Measurements from ENCODE around the gene CLCA2.

Gene CLCA2

GRCh38 chr1:86472767-86473166 is 48.8 kb downstream of the CLCA2 start:
- DNase-seq (ENCODE audit: low spot score) = no peak
- no peak for TF ChIP-seq CTCF (conservative IDR thresholded peaks at IDR 0.05; ENCODE audit: low read depth)
- CTCF ChIA-PET = interaction anchor here (0.6 to 1.4 kb wide), 4 partner anchors 10 to 93 kb away, joined by 3 to 4 read pairs (median 4); no protein-coding TSS in a partner anchor
- POLR2A ChIA-PET (ENCODE audit: low non-redundant PET) = no interaction called here
- H3K27ac ChIP-seq = no peak overlapping the region

GRCh38 chr1:86477256-86477655 is 53.3 kb downstream of the CLCA2 start:
- CTCF ChIA-PET = interaction anchor here (0.6 kb wide), 1 partner anchor 11 kb away, joined by 7 read pairs; no protein-coding TSS in a partner anchor
- no peak for TF ChIP-seq CTCF (conservative IDR thresholded peaks at IDR 0.05; ENCODE audit: low read depth)
- POLR2A ChIA-PET (ENCODE audit: low non-redundant PET) = no interaction called here
- H3K27ac ChIP-seq = no peak overlapping the region
- no peak for DNase-seq (ENCODE audit: low spot score)

- DNase-seq (ENCODE audit: low spot score) = no peak
- TF ChIP-seq CTCF (conservative IDR thresholded peaks at IDR 0.05; ENCODE audit: low read depth) = no peak
- ChIA-PET CTCF (no interaction called here), POLR2A (ENCODE audit: low non-redundant PET) (no interaction called here)
- H3K27ac ChIP-seq = no peak overlapping the region
Measured at GRCh38 chr1:86477682-86478081, 53.7 kb downstream of the CLCA2 start.

- DNase-seq (ENCODE audit: low spot score) = no peak
- no peak for TF ChIP-seq CTCF (conservative IDR thresholded peaks at IDR 0.05; ENCODE audit: low read depth)
- CTCF ChIA-PET = interaction anchor here (0.7 kb wide), 1 partner anchor 72 kb away, joined by 3 read pairs; no protein-coding TSS in a partner anchor
- H3K27ac ChIP-seq = no peak overlapping the region
- POLR2A ChIA-PET (ENCODE audit: low non-redundant PET) = no interaction called here
Measured at GRCh38 chr1:86478416-86479156, 54.6 kb downstream of the CLCA2 start.

- no peak for DNase-seq (ENCODE audit: low spot score)
- H3K27ac ChIP-seq = no peak overlapping the region
- POLR2A ChIA-PET (ENCODE audit: low non-redundant PET) = no interaction called here
- no peak for TF ChIP-seq CTCF (conservative IDR thresholded peaks at IDR 0.05; ENCODE audit: low read depth)
- CTCF ChIA-PET = interaction anchor here (0.7 kb wide), 1 partner anchor 9 kb away, joined by 4 read pairs; no protein-coding TSS in a partner anchor
Measured at GRCh38 chr1:86481966-86482365, 58.0 kb downstream of the CLCA2 start.

- ChIA-PET CTCF (interaction anchor here (0.6 to 1.1 kb wide), 5 partner anchors 13 to 219 kb away, joined by 3 to 8 read pairs (median 3); no protein-coding TSS in a partner anchor), POLR2A (ENCODE audit: low non-redundant PET) (no interaction called here)
- TF ChIP-seq CTCF (conservative IDR thresholded peaks at IDR 0.05; ENCODE audit: low read depth) = no peak
- DNase-seq (ENCODE audit: low spot score) = no peak
- H3K27ac ChIP-seq = no peak overlapping the region
Measured at GRCh38 chr1:86487131-86487810, 63.3 kb downstream of the CLCA2 start.

Data from RWPE1 (cell line).